Neural cell (in vitro differentiated cells): ENCODE data around the gene PRKD1.

ENCODE experiments used
- EP300 ChIP-seq: fragments of 450-650 bp; conservative IDR thresholded peaks from 2 replicates; pipeline ENCODE4 v1.6.1; 2014; ENCODE audit warnings: antibody characterized with exemption, mild to moderate bottlenecking, moderate library complexity; ENCODE audit not compliant: poor library complexity, severe bottlenecking
- POLR2AphosphoS5 ChIP-seq: IDR thresholded peaks from 2 replicates; pipeline ENCODE4 v1.6.1; 2012
- RAD21 ChIP-seq: fragments of 450-650 bp; conservative IDR thresholded peaks from 2 replicates; pipeline ENCODE4 v1.6.1; 2014; ENCODE audit warnings: antibody characterized with exemption, mild to moderate bottlenecking, moderate library complexity
- TF ChIP-seq, protein P1 (sequence below): fragments of 450-650 bp; IDR thresholded peaks from 2 replicates; pipeline ENCODE4 v1.5.1; 2014; ENCODE audit warnings: antibody characterized with exemption, mild to moderate bottlenecking, moderate library complexity; ENCODE audit not compliant: poor library complexity, severe bottlenecking

DNA sequence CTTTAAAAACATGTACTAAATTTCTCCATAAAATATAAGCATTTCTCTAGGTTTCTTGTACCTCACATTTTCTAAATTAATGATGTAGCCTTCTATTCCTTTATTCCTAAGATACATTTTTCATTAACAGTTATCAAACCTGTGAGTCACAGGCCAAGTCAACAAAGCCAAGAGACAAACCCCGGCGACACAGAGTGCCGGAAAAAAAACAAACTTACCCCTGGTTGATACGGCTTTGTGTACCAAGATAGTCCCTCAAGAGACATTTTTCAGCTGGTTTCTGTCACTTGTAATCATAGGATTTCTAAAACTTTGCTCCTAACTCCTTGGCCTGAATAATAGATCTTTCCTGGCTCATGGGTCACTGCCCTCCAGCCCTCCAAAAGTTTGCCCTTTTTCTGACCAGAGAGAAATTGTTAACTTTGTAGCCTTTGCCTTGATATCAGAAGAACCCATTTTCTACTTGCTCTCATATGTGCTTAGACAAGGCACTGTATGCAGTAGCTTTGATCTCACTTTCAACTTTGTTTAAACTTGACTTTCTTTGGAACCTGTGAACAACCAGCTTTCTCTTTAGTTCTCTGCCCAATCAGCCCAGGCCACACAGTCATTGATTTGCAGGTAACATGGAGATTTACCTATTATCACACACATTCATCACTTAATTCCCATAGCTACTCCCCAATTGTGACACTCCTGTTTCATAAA is 172.2 kb downstream of the PRKD1 start:
- no peak for TF ChIP-seq EP300
- TF ChIP-seq, protein P1, sequence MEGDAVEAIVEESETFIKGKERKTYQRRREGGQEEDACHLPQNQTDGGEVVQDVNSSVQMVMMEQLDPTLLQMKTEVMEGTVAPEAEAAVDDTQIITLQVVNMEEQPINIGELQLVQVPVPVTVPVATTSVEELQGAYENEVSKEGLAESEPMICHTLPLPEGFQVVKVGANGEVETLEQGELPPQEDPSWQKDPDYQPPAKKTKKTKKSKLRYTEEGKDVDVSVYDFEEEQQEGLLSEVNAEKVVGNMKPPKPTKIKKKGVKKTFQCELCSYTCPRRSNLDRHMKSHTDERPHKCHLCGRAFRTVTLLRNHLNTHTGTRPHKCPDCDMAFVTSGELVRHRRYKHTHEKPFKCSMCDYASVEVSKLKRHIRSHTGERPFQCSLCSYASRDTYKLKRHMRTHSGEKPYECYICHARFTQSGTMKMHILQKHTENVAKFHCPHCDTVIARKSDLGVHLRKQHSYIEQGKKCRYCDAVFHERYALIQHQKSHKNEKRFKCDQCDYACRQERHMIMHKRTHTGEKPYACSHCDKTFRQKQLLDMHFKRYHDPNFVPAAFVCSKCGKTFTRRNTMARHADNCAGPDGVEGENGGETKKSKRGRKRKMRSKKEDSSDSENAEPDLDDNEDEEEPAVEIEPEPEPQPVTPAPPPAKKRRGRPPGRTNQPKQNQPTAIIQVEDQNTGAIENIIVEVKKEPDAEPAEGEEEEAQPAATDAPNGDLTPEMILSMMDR: no peak
- no peak for TF ChIP-seq RAD21
- TF ChIP-seq POLR2AphosphoS5: no peak
